Cortex of kidney (tissue), 1 donor: ENCODE results near the gene TNP1.

Experiments
- DNase-seq: peaks from one replicate; lab custom pipeline; 2025; lab: John Stamatoyannopoulos, UW

Gene TNP1

GRCh38 chr2:216859944-216860343, at the start of gene TNP1:
TNP1 (minus strand) TSS chr2:216860064; CDS start chr2:216860034, 30 bp downstream.
- DNase-seq, result no peak

- no peak for DNase-seq
Observed at GRCh38 chr2:216908300-216908699, 48.4 kb upstream of the TNP1 start.

- no peak for DNase-seq
Observed at GRCh38 chr2:216905649-216906329, 45.9 kb upstream of the TNP1 start.

- no peak for DNase-seq
Observed at GRCh38 chr2:216904974-216905373, 45.1 kb upstream of the TNP1 start.

- no peak for DNase-seq
Observed at GRCh38 chr2:216904554-216904953, 44.7 kb upstream of the TNP1 start.

GRCh38 chr2:216903470-216903869, 43.6 kb upstream of the TNP1 start:
- DNase-seq, result no peak

- no peak for DNase-seq
Observed at GRCh38 chr2:216901273-216901672, 41.4 kb upstream of the TNP1 start.

GRCh38 chr2:216900406-216900805, 40.5 kb upstream of the TNP1 start:
- DNase-seq, result no peak

GRCh38 chr2:216897561-216898203, 37.8 kb upstream of the TNP1 start:
- no peak for DNase-seq

- no peak for DNase-seq
Observed at GRCh38 chr2:216890138-216890537, 30.3 kb upstream of the TNP1 start.

- DNase-seq, result no peak
Observed at GRCh38 chr2:216888887-216889622, 29.2 kb upstream of the TNP1 start.

- no peak for DNase-seq
Observed at GRCh38 chr2:216888081-216888480, 28.2 kb upstream of the TNP1 start.

GRCh38 chr2:216887138-216887537, 27.3 kb upstream of the TNP1 start:
- no peak for DNase-seq

GRCh38 chr2:216885117-216885553, 25.3 kb upstream of the TNP1 start:
- DNase-seq, result no peak

GRCh38 chr2:216884347-216884746, 24.5 kb upstream of the TNP1 start:
- no peak for DNase-seq

GRCh38 chr2:216882876-216883275, 23.0 kb upstream of the TNP1 start:
- no peak for DNase-seq

GRCh38 chr2:216881411-216881810, 21.5 kb upstream of the TNP1 start:
- DNase-seq, result no peak

- DNase-seq, result no peak
Observed at GRCh38 chr2:216880509-216881184, 20.8 kb upstream of the TNP1 start.

- DNase-seq, result no peak
Observed at GRCh38 chr2:216879727-216880508, 20.1 kb upstream of the TNP1 start.

GRCh38 chr2:216878072-216878471, 18.2 kb upstream of the TNP1 start:
- no peak for DNase-seq

GRCh38 chr2:216877085-216877484, 17.2 kb upstream of the TNP1 start:
- DNase-seq, result no peak

GRCh38 chr2:216875862-216876261, 16.0 kb upstream of the TNP1 start:
- no peak for DNase-seq
